ENCODE results near the gene CPAMD8.

Gene CPAMD8

DNA sequence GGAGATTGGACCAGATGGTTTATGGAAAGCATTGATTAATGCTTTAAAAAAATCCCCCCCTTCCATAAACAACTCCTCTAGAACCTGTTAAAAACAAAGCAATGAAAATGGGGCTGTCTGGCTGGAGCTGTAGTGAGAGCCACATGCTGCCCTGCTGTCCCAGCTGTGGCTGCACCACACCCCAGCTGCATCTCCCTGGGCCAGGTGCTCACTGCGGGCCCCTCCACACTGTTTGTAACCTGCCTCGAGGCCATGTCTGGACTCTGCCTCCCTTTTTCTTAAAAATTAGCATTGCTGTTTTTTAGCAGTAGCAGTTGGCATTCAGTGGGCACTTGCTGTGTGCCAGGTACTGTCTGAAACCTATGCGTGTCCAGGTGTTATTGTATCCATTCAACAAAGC, 153.0 kb downstream of the CPAMD8 start:
- no peak for DNase-seq (ENCODE audit: low read depth, low spot score)
- in situ Hi-C loops (cut with HindIII; ENCODE audit: low sequenced_read_pairs) = no loop called here
- no peak overlapping the region for H3K4me3 ChIP-seq (ENCODE audit: low read depth, low read length)
- TF ChIP-seq, protein P1, sequence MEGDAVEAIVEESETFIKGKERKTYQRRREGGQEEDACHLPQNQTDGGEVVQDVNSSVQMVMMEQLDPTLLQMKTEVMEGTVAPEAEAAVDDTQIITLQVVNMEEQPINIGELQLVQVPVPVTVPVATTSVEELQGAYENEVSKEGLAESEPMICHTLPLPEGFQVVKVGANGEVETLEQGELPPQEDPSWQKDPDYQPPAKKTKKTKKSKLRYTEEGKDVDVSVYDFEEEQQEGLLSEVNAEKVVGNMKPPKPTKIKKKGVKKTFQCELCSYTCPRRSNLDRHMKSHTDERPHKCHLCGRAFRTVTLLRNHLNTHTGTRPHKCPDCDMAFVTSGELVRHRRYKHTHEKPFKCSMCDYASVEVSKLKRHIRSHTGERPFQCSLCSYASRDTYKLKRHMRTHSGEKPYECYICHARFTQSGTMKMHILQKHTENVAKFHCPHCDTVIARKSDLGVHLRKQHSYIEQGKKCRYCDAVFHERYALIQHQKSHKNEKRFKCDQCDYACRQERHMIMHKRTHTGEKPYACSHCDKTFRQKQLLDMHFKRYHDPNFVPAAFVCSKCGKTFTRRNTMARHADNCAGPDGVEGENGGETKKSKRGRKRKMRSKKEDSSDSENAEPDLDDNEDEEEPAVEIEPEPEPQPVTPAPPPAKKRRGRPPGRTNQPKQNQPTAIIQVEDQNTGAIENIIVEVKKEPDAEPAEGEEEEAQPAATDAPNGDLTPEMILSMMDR (IDR thresholded peaks at IDR 0.05; ENCODE audit: low read depth, low read length) = no peak

DNA sequence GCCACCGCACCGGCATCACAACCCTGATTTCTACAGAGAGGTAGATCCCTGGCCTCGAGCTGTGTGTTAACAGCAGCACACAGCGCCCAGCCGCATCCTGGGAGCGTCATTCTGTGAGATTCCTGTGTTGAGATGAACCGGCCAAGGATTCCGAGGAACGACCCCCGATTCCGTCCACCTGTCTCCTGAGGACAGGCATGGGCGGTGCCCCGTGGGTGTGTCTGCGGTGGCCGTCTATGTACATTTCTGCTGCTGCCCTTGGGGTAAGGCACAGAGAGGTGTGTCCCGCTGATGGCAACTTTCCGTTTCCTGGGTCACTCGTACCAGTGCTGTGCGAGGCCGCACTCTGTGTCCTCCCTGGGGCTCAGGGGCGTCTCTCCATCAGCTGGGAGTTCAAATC, 153.9 kb downstream of the CPAMD8 start:
- in situ Hi-C loops (cut with HindIII; ENCODE audit: low sequenced_read_pairs) = no loop called here
- TF ChIP-seq, protein P1 (IDR thresholded peaks at IDR 0.05; ENCODE audit: low read depth, low read length) = no peak

DNA sequence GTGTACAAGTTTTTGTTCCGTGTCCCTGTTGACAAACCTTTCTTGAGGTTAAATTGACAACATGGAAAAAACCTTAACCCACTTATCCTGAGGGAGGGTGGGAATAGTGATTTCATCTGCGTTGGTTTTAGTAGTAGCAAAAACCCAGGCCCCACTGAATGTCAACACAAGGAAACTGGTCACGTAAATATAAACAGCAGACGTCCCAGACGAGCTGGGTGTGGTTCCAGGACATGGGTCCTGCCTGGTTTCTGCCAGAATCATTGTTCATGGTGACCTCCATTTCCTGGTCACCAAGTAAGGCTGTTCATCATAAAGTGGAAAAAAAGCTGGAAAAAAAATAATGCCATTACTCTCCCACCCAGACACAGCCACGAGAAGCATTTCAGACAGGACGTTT, 154.7 kb downstream of the CPAMD8 start:
- TF ChIP-seq, protein P1 (IDR thresholded peaks at IDR 0.05; ENCODE audit: low read depth, low read length) = no peak
- H3K4me3 ChIP-seq (ENCODE audit: low read depth, low read length) = no peak overlapping the region
- in situ Hi-C loops (cut with HindIII; ENCODE audit: low sequenced_read_pairs) = no loop called here
- DNase-seq (ENCODE audit: low read depth, low spot score) = no peak

More for the DNA sequence above, 153.9 kb downstream of the CPAMD8 start:
- H3K4me3 ChIP-seq (ENCODE audit: low read depth, low read length) = no peak overlapping the region
- no peak for DNase-seq (ENCODE audit: low read depth, low spot score)

DNA sequence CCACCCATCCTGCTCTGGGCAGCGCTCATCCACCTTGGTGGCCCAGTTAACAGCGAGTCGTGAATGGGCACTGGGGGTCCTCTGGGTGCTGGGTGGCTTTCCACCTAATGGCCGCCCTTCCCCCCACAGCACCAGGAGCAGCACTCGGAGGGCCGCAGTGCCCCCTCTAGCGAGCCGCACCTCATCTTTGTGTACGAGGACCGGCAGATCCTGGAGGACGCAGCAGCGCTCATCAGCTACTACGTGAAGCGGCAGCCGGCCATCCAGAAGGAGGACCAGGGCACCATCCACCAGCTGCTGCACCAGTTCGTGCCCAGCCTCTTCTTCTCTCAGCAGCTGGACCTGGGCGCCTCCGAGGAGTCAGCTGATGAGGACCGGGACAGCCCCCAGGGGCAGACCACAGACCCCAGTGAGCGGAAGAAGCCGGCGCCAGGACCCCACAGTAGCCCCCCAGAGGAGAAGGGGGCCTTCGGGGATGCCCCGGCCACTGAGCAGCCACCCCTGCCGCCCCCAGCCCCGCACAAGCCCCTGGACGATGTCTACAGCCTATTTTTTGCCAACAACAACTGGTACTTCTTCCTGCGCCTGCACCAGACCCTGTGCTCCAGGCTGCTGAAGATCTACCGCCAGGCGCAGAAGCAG, 157.2 kb downstream of the CPAMD8 start:
- no peak overlapping the region for H3K4me3 ChIP-seq (ENCODE audit: low read depth, low read length)
- DNase-seq (ENCODE audit: low read depth, low spot score) = no peak
- in situ Hi-C loops (cut with HindIII; ENCODE audit: low sequenced_read_pairs) = no loop called here
- TF ChIP-seq, protein P1 (IDR thresholded peaks at IDR 0.05; ENCODE audit: low read depth, low read length) = no peak

DNA sequence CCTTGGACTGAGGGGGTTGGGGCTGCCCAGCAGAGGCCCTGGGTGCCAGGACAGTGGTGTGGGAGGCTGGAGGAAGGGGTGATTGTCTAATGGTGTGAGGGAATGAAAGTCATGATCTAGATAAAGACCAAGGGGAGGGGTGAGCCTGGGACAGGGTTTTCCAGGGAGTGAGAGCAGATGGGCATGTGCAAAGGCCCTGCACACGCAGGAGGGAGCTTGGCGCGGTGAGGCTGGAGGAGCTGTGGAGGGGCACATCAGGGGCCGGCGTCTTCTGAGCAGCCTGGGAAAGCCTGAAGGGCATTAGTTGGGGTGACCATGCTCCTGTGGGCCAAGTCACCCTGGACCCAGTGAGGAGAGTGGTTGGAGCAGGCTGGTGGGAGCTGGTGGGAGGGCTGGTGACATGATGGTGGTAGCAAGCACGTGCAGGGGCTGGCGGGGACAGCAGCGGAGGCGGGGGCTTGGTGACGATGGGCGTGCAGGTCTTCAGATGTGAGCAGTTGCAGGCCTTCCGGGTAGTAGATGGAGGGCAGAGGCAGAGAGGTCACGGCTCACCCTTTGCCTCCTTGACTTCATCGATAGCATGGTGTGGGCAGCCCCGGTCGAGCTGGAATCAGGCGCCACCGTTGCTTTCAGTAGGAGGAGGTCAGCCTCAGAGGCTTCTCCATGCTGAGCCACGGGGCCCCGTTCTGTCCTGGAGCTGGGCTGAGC, 158.0 kb downstream of the CPAMD8 start:
- H3K4me3 ChIP-seq (ENCODE audit: low read depth, low read length) = no peak overlapping the region
- TF ChIP-seq, protein P1 (IDR thresholded peaks at IDR 0.05; ENCODE audit: low read depth, low read length) = no peak
- in situ Hi-C loops (cut with HindIII; ENCODE audit: low sequenced_read_pairs) = no loop called here
- no peak for DNase-seq (ENCODE audit: low read depth, low spot score)

DNA sequence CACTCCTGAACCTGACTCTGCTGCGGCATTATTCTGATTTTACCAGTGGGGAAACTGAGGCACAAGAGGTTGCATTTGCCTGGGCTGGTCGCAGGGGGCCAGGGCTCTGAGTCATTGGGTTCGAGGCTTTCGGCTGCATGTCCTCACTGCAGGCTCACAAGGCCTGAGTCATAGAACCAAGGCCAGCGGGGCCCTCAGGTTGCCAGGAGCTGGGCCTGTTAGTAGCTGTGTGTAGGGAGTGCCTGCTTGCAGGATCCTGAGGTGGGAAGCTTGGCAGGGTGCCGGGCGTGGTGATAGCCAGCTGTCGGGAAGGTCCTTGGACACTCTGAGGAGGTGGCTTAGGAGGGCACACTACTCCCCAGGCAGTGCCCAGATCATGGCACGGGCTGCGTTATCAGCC, 159.4 kb downstream of the CPAMD8 start:
- TF ChIP-seq, protein P1 (IDR thresholded peaks at IDR 0.05; ENCODE audit: low read depth, low read length) = no peak
- H3K4me3 ChIP-seq (ENCODE audit: low read depth, low read length) = no peak overlapping the region
- in situ Hi-C loops (cut with HindIII; ENCODE audit: low sequenced_read_pairs) = no loop called here
- DNase-seq (ENCODE audit: low read depth, low spot score) = peak; percentile 28

All from astrocyte of the spinal cord (primary cell).